OCI-M1 (cell line): ENCODE measurements around the gene GRIN1.
A peak's percentile ranks its signal among the peaks of the same experiment; 100 is the strongest.

Experiments used
- DNase-seq: peaks from one replicate; lab custom pipeline; 2025; lab: John Stamatoyannopoulos, UW

Gene GRIN1

GRCh38 chr9:137128862-137129455 lies 10.0 kb upstream of the GRIN1 start:
- DNase-seq = peak; percentile 43

- DNase-seq = peak; percentile 92
Observed at GRCh38 chr9:137129456-137130175, 9.3 kb upstream of the GRIN1 start.

GRCh38 chr9:137130176-137130755 lies 8.7 kb upstream of the GRIN1 start:
- no peak for DNase-seq

GRCh38 chr9:137134191-137134590 lies 4.8 kb upstream of the GRIN1 start:
- DNase-seq = no peak

GRCh38 chr9:137135154-137135553 lies 3.8 kb upstream of the GRIN1 start:
- peak; percentile 24 for DNase-seq

GRCh38 chr9:137136261-137136880 lies 2.6 kb upstream of the GRIN1 start:
- DNase-seq = no peak

GRCh38 chr9:137136881-137137607 lies 1.9 kb upstream of the GRIN1 start:
- DNase-seq = no peak

GRCh38 chr9:137138058-137138721 lies 764 bp upstream of the GRIN1 start:
- no peak for DNase-seq

- no peak for DNase-seq
Observed at GRCh38 chr9:137139468-137140150, 655 bp downstream of the GRIN1 start.

- no peak for DNase-seq
Observed at GRCh38 chr9:137140151-137141012, 1.4 kb downstream of the GRIN1 start.

- no peak for DNase-seq
Observed at GRCh38 chr9:137141050-137141810, 2.3 kb downstream of the GRIN1 start.

GRCh38 chr9:137141976-137142936 lies 3.3 kb downstream of the GRIN1 start:
- no peak for DNase-seq

- DNase-seq = no peak
Observed at GRCh38 chr9:137143459-137143858, 4.5 kb downstream of the GRIN1 start.

GRCh38 chr9:137145731-137146526 lies 7.0 kb downstream of the GRIN1 start:
- DNase-seq = no peak

- DNase-seq = no peak
Observed at GRCh38 chr9:137146527-137146918, 7.6 kb downstream of the GRIN1 start.

- no peak for DNase-seq
Observed at GRCh38 chr9:137147091-137147792, 8.3 kb downstream of the GRIN1 start.

GRCh38 chr9:137147793-137148160 lies 8.8 kb downstream of the GRIN1 start:
- DNase-seq = no peak
